ENCODE data around the gene KRT35. TPM values are rescaled to one million over a fixed set of nuclear protein-coding genes. Genes with fewer than 3 reads are reported as not detected.

KRT35 gene
- total and polyA plus RNA-seq, 10 donors: 0.19 TPM; not detected in 8

DNA sequence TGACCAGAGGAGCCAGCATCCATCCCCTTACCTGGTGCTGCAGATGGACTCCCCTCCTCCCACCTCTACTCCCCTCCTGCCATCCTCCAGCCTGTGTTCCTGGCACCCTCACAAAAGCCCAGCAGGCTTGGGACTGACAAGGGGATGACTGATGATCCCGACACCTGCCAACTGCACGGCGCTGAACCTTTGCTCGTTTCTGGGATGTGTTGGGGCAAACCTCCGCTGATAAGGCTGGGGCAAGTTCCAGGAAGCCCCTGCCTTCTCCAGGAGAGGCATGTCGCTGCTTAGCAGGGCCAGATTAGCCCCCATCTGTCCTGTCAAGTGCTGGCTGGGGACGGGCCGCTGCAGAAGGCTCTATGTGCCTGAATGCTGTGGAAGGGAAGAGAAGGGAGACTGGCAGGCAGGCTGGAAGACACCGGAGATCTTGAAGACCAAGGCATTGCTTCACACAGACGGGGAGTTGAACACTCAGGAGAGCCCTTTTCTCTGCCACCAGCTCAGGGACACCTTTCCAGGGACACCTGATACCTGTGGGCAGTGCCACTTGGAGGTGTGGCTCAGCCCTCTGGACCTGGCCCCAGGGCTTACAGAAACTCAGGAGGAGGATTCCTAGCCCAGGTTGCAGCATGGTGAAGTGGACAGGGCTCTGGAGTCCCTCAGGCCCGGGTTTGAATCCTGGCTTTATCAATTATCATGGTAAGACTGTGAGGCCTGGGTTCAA lies 38.7 kb upstream of the KRT35 start:
- H3K27ac ChIP-seq: no peak overlapping the region
- no peak for TF ChIP-seq POLR2A (IDR thresholded peaks at IDR 0.05)
- TF ChIP-seq POLR2AphosphoS5 (IDR thresholded peaks at IDR 0.05): no peak
- TF ChIP-seq, protein P1, sequence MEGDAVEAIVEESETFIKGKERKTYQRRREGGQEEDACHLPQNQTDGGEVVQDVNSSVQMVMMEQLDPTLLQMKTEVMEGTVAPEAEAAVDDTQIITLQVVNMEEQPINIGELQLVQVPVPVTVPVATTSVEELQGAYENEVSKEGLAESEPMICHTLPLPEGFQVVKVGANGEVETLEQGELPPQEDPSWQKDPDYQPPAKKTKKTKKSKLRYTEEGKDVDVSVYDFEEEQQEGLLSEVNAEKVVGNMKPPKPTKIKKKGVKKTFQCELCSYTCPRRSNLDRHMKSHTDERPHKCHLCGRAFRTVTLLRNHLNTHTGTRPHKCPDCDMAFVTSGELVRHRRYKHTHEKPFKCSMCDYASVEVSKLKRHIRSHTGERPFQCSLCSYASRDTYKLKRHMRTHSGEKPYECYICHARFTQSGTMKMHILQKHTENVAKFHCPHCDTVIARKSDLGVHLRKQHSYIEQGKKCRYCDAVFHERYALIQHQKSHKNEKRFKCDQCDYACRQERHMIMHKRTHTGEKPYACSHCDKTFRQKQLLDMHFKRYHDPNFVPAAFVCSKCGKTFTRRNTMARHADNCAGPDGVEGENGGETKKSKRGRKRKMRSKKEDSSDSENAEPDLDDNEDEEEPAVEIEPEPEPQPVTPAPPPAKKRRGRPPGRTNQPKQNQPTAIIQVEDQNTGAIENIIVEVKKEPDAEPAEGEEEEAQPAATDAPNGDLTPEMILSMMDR (IDR thresholded peaks at IDR 0.05 in 8 of 11, conservative IDR thresholded peaks at IDR 0.05 in 3 of 11): no peak

DNA sequence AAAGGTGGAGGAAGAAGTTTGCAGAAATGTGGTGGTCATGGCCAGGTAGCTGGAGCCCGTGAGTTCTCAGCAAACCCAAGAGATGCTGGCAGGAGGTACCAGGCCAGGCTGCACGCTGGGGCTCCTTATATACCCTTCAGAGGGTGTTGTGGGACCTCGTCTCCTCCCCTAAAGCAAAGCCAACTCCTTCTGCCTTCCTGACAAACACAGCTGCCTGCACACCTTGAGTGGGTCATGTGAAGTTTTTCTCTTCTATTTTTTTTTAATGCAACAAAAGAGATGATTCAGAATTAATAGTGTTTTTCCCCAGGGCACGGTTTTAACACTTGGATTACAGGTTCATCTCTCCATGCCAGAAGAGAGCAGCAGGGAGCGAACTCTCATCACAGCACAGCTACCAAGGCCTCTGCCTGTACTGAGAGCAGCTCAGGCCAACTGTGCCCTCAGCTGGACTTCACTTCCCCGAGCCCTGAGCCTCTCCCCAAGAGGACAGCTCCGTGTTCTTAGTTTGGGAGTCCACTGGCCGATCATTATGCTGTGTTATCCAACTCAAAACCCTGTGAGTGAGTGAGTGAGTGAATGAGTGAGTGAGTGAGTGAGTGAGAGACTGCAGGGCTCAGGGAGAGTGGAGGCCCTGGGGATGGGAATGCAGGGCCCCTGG lies 38.0 kb upstream of the KRT35 start, which contains the start of gene KRT15:
Gene KRT15 (minus strand): TSS at position 102 of the 661 bp plus-strand sequence. CDS start 63 bp downstream, at position 39.
- H3K4me3 ChIP-seq: no peak within 1 kb of the TSS
- peaks cover 0 to 57% (median 0%) of the 10 kb centered on the region in 7 donors for H3K27me3 ChIP-seq (replicated peaks in 1 of 7)
- no peak within 1 kb of the TSS for H3K27ac ChIP-seq
- TF ChIP-seq POLR2AphosphoS5 (IDR thresholded peaks at IDR 0.05): no peak
- TF ChIP-seq, protein P1 (IDR thresholded peaks at IDR 0.05 in 8 of 11, conservative IDR thresholded peaks at IDR 0.05 in 3 of 11): no peak
- no peak for TF ChIP-seq POLR2A (IDR thresholded peaks at IDR 0.05)
- DNase-seq: no peak
- H3K36me3 ChIP-seq: no peaks in the 10 kb centered on the region
- no peaks in the 10 kb centered on the region for H3K9me3 ChIP-seq
- intact Hi-C loops (cut with DNase I; ENCODE audit: low total_unique reads): no loop called here
- WGBS, 5 donors: 70 to 82% (median 79%) methylated on average over 8 of the region's 8 CpGs
- H3K4me1 ChIP-seq: peaks cover 0 to 7% (median 0%) of the 10 kb centered on the region in 6 donors

More for the DNA sequence above, 38.7 kb upstream of the KRT35 start:
- H3K9me3 ChIP-seq: no peaks in the 10 kb centered on the region
- H3K27me3 ChIP-seq (replicated peaks in 1 of 7): peaks cover 0 to 59% (median 0%) of the 10 kb centered on the region in 7 donors
- H3K4me1 ChIP-seq: peaks cover 0 to 7% (median 0%) of the 10 kb centered on the region in 6 donors
- H3K4me3 ChIP-seq: no peak overlapping the region
- H3K36me3 ChIP-seq: no peaks in the 10 kb centered on the region
- 60 to 74% (median 65%) methylated on average over 8 to 11 of the region's 11 CpGs for WGBS, 5 donors
- DNase-seq: no peak
- intact Hi-C loops (cut with DNase I; ENCODE audit: low total_unique reads): no loop called here

DNA sequence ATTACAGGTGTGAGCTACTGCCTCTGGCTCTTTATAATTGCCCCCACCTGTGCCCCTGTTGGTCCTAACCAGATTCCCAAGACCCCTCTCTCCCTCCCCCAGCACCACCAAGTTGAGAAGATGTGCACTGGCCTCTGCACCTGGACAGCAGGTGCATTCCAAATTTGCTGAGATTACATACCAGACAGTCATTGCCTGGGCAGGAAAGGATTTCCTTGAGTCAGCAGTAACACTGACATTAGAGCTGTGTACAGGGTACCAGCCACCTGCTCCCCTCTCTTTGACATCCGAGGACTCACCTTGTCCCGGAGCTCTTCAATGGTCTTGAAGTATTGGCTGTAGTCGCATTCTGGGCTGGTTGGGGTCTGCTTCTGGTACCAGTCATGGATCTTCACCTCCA lies 37.1 kb upstream of the KRT35 start:
- TF ChIP-seq POLR2AphosphoS5 (IDR thresholded peaks at IDR 0.05): no peak
- TF ChIP-seq POLR2A (IDR thresholded peaks at IDR 0.05): no peak
- TF ChIP-seq, protein P1 (IDR thresholded peaks at IDR 0.05 in 8 of 11, conservative IDR thresholded peaks at IDR 0.05 in 3 of 11): no peak
- H3K27me3 ChIP-seq (replicated peaks in 1 of 7): peaks cover 0 to 55% (median 0%) of the 10 kb centered on the region in 7 donors
- H3K36me3 ChIP-seq: no peaks in the 10 kb centered on the region
- H3K9me3 ChIP-seq: no peaks in the 10 kb centered on the region
- no peak for DNase-seq
- WGBS, 5 donors: 86 to 97% (median 92%) methylated on average over 3 of the region's 3 CpGs
- H3K27ac ChIP-seq: no peak overlapping the region
- no peak overlapping the region for H3K4me3 ChIP-seq
- peaks cover 0 to 7% (median 0%) of the 10 kb centered on the region in 6 donors for H3K4me1 ChIP-seq
- intact Hi-C loops (cut with DNase I; ENCODE audit: low total_unique reads): no loop called here

DNA sequence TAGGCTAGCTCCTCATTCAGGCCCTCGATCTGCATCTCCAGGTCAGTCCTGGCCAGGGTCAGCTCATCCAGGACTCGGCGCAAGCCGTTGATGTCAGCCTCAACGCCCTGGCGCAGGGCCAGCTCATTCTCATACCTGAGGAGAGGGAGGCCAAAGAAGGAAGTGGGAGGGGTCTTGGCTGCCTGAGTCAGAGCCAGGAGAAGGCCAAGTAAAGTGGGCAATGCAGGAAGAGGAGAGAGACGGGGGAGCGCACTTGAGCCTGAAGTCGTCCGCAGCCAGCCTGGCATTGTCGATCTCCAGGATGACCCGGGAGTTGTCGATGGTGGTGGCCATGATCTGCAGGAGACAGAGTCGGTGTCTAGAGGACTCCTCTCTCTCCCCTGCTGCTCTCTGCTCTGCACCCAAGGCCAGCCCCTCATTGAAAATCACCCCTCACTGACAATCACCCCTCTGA lies 35.9 kb upstream of the KRT35 start:
- no peak for DNase-seq
- Histone ChIP-seq H3K4me1 (peaks cover 0 to 13% (median 4%) of the 10 kb centered on the region in 6 donors), H3K36me3 (no peaks in the 10 kb centered on the region), H3K4me3 (no peak overlapping the region), H3K27me3 (replicated peaks in 1 of 7) (peaks cover 0 to 43% (median 0%) of the 10 kb centered on the region in 7 donors), H3K9me3 (no peaks in the 10 kb centered on the region), H3K27ac (no peak overlapping the region)
- intact Hi-C loops (cut with DNase I; ENCODE audit: low total_unique reads): no loop called here
- 81 to 96% (median 87%) methylated on average over 14 of the region's 14 CpGs for WGBS, 5 donors
- TF ChIP-seq, protein P1 (IDR thresholded peaks at IDR 0.05 in 8 of 11, conservative IDR thresholded peaks at IDR 0.05 in 3 of 11): no peak
- no peak for TF ChIP-seq POLR2A (IDR thresholded peaks at IDR 0.05)
- TF ChIP-seq POLR2AphosphoS5 (IDR thresholded peaks at IDR 0.05): no peak

Measured in spleen (tissue), 11 donors.